PC-9 (cell line): ENCODE data around the gene CST1.

ENCODE experiments used
- CTCF ChIP-seq: fragments of 200-600 bp; sonication (generic); conservative IDR thresholded peaks from 2 replicates; pipeline ENCODE4 v1.6.1; 2017; ENCODE audit warnings: mixed run types, antibody characterized with exemption, mild to moderate bottlenecking, moderate library complexity
- EZH2 ChIP-seq: fragments of 200-600 bp; sonication (generic); IDR thresholded peaks from 2 replicates; pipeline ENCODE4 v1.8.0; 2017; ENCODE audit warnings: antibody characterized with exemption, low read depth

DNA sequence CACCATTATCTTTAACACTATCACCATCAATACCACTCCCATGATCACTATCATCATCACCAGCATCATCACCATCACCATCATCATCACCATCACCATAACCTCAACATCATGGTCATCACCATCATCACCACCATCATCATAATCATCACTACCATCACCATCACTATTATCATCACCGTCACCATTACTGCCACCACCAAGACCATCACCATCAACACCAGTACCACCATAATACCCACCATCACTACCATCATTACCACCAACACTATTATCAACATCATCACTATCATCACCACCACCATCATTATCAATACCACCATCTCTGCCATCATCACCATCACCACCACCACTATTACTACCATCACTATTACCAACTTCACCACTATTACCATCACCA is 32.7 kb upstream of the CST1 start:
- TF ChIP-seq CTCF (no peak), EZH2 (no peak)
